ENCODE data around the gene ANAPC4.
A peak's percentile ranks its signal among the peaks of the same experiment; 100 is the strongest.
"Not testable (repeated sequence)": the region's sequence is repeated elsewhere in the genome, so short reads cannot be mapped to it uniquely, and the experiment has no call there.

ANAPC4 gene, protein sequence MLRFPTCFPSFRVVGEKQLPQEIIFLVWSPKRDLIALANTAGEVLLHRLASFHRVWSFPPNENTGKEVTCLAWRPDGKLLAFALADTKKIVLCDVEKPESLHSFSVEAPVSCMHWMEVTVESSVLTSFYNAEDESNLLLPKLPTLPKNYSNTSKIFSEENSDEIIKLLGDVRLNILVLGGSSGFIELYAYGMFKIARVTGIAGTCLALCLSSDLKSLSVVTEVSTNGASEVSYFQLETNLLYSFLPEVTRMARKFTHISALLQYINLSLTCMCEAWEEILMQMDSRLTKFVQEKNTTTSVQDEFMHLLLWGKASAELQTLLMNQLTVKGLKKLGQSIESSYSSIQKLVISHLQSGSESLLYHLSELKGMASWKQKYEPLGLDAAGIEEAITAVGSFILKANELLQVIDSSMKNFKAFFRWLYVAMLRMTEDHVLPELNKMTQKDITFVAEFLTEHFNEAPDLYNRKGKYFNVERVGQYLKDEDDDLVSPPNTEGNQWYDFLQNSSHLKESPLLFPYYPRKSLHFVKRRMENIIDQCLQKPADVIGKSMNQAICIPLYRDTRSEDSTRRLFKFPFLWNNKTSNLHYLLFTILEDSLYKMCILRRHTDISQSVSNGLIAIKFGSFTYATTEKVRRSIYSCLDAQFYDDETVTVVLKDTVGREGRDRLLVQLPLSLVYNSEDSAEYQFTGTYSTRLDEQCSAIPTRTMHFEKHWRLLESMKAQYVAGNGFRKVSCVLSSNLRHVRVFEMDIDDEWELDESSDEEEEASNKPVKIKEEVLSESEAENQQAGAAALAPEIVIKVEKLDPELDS

DNA sequence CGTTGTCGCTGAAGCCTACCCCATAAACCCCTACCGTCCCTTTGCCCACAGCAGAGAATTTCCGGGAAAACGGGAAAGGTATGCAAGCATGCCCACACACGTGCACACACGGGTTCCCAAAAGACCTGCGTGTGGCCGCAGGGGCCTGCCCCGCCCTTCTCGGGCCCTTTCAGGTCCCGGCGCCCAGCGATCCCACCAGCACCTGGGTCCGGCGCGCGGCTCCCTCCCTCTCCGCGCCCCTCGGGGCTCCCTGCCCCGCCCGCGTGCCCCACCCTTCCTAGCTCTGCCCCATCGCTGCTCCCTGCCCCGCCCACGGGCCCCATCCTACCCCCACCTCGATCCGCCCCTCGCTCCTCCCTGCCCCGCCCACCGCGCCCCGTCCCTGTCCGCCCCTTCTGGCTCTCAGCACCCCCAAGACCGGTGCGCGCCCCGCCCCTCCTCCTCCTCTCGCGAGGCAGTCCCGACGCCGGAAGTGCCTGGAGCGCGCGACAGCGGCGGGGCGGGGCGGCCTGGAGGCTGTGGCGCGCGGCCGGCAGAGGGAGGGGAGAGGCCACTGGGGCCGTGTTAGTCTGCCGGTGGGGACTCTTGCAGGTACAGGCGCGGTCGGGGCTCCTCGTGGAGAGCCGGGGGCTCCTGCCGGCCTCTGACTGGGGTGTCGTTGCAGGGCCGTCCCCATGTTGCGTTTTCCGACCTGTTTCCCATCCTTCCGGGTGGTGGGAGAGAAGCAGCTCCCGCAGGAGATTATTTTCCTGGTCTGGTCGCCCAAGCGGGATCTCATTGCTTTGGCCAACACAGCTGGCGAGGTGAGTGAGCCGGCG lies at the start of gene ANAPC4:
TSS of gene ANAPC4 (plus strand) at position 510 of the 818 bp plus-strand sequence. CDS start at position 675, 165 bp downstream.
- peak; percentile 95 for DNase-seq

DNA sequence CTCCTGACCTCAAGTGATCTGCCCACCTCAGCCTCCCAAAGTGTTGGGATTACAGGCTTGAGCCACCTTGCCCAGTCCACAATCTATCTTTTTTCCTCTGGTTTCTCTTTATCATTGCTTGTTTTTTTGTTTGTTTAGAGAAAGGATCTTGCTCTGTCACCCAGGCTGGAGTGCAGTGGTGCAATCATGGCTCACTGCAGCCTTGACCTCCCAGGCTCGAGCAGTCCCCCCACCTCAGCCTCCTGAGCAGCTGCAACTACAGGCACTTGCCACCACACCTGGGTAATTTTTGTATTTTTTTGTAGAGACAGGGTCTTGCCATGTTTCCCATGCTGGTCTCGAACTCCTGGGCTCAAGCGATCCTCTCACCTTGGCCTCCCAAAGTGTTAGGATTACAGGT lies 48.6 kb upstream of the ANAPC4 start:
- DNase-seq: not testable (repeated sequence)

DNA sequence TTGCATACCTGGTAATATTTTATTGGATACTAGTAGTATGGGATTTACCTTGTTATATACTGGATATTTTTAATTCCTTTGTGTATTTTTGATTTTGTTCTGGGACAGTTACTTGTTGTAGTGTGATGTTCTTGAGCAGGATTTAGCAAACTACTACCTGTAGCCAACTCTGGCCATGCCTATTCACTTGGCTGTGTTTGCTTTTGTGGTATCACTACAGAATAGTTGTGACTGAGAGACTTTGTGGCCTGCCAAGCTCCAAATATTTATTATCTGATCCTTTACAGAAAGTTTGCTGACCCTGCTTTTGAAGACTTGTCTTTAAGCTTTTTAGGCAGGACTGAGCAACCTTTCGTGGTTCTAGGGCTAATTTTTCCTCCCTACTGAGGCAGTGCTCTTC lies 46.7 kb upstream of the ANAPC4 start:
- no peak for DNase-seq

DNA sequence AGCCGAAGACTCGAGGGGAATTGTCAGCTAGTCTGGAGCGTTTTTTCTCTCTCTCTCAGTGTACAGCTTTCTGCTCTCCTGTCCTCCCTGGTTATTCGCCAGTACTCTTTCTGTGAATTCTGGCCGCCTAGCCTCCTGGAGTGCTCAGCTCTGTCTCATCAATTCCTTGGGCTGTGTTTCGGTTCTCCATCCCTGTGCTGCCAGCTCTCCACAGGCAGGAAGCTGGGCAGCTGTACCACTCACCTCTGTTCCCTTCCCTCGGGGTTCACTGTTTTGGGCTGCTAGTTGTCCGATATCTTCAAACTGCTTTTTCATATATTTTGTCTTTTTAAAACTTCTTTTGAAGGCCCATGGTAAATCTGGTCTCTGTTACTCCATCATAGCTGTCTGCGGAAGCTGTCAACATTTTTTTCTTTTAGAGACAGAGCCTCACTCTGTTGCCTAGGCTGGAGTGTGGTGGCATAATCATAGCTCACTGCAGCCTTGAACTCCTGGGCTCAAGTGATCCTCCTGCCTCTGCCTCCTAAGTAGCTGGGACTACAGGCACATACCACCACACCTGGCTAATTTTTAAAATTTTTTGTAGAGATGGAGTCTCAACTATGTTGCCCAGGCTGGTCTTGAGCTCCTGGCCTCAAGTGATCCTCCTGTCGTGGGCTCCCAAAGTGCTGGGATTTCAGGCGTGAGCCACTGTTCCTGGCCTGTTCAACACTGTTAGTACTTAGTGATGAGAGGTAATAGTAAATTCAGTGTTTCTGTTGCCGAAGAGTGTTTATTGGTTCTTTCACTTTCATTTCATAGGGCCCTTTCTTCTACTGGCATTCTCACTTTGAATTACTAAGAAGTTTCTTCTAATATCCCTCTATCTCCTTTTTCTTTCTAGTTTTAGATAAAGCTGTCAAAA lies 45.9 kb upstream of the ANAPC4 start:
- DNase-seq: no peak

DNA sequence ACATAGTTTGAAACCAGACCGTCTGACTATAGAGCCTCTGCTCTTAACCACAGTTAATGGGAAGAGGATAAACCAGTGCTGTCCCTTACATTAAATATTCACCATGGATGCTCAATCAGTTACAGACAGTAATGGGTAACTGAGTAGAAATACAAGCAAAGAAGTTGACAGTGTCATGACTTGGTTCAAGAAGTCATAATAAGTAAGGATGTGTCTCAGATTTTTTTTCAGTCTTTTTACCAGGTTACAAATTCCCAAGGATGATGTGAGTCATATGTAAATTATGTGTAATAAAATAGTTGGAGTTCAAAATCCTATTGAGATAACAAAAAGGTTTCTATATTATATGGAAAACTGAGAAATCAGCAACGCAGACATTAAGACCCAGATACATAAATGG lies 33.4 kb upstream of the ANAPC4 start:
- no peak for DNase-seq

DNA sequence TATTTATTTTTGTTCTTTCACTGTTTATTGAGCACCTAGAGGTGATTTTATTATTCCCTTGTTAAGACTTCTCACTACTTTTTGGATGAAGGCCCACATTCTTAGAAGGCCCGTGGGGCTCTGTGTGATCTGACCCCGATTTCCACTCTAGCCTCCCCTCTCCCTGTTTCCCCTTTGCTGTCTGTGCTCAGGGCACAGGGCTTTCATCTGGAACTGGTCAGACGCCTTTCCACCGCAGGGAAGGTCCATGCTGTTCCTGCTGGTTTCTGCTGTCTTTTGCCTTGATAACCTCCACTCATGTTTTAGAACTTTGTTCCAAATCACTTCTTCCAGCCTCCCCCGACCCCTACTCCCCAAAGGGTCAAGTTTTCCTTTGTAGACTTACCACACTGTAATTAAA lies 31.3 kb upstream of the ANAPC4 start:
- DNase-seq: no peak

DNA sequence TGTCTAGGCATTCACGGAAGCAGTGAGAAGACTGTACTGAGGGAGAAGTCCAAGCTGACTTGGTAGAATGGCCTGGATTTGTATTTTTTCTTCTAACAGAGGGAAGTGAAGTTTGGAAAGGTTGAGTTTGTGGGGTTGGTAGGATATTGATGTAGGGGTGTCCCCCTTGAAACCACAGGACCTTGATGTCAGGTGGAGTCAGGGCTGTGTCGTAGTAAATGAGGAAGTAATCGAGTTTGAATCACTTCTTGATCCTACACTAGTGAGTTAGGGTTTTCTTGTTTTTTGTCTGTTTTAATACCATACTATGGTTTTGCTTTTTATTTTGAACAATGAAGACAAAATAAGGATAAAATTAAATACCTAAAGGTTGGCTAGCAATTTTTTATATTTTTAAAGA lies 30.1 kb upstream of the ANAPC4 start:
- DNase-seq: no peak

DNA sequence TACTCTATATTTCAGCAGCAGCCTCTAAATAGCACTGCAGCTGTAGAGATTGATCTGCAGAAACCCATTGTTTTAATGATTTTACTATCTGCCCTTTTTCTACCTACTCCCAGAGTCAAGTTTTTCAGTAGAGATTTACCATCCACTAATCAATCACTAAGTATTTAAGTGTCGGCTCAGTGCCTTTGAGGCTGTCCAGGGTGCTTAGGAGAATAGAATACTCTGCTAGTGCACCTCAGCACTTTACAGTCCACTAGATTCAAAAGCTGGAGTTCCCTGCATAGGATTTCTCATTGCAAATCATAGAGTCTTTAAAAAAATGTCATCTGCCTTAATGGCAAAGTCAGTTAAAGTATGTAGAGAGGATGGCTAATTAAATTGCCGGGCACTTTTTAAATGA lies 29.6 kb upstream of the ANAPC4 start:
- DNase-seq: no peak

DNA sequence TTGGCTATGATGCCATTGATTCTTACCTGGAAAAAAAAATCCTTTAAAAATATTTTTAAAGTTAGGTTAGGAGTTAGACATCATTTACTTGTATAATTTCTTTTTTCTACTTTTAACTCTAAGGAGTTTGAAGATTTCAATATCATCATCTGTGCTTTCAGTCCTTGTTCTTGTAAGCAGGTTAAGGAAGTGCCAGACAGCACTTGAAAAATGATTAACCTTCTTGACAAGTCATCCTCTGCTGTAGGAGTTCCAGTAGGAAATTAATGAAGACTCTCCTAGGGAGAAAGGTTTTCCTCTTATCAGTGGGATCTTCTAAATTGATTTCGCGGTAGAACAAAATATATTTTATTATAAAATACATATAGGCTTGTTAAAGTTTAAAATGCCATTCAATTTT lies 29.1 kb upstream of the ANAPC4 start:
- DNase-seq: no peak

DNA sequence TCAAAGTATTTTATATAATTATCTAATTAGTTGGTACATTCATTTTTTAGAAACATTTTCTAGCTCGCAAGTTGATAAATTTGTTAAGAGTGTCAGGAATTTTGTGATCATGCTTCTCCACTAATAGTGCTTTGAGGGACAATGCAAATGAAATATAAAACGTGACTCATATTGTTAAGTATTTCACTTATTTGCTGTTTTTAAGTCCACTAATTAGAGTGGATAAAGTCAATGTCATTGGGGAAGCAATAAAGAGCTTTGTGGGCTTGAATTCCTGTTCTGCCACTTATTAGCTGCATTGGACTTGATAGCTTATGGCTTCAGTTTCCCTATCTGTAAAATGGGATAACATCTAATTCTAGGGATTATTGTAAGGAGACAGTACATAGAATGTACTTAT lies 26.5 kb upstream of the ANAPC4 start:
- no peak for DNase-seq

DNA sequence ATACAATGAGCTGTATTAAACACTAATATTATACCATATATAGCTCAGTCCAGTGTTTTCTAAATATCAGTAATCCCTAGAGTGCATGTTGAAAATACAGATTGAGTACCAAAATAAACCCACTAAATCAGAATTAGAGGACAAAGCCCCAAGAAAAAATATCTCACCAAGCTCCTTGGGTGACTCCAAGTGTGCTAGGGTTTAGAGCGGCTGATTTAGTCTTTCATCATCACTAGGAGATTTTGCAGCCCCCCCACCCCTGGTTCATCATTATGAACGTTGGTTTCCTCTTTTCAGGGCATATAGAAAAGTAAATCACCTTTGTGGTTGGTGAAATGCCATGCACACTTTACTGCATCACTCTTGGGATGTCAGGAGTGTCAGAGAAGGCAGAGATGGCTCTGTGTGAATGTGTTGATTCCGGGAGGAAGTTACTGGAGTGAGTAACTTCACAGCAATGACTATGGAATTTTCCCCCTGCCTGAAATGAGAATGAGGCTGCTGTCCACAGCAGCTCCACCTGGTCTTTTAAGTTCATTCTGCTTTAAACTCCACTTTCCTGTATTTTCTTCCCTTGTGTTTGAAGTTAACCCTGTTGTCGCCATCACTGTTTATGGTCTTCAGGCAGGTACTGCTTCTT lies 25.2 kb upstream of the ANAPC4 start:
- no peak for DNase-seq

DNA sequence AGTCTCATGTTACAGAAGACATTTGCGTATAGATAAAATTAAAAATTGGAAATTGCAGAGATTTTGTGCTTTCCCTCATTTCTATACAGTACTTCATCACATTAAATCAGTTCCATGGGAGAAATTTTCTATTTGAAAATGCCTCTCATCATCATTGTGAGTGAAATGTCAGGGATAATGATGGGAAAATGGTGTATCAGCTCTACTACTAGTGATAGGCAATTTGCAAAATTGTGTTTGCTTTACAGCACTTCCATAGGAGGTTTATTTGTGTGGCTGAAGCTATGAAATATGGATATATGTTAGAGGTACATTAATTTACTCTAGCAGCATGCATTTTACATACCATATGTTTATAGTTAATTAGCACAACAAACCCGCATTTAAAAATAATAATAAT lies 21.0 kb upstream of the ANAPC4 start:
- DNase-seq: no peak

DNA sequence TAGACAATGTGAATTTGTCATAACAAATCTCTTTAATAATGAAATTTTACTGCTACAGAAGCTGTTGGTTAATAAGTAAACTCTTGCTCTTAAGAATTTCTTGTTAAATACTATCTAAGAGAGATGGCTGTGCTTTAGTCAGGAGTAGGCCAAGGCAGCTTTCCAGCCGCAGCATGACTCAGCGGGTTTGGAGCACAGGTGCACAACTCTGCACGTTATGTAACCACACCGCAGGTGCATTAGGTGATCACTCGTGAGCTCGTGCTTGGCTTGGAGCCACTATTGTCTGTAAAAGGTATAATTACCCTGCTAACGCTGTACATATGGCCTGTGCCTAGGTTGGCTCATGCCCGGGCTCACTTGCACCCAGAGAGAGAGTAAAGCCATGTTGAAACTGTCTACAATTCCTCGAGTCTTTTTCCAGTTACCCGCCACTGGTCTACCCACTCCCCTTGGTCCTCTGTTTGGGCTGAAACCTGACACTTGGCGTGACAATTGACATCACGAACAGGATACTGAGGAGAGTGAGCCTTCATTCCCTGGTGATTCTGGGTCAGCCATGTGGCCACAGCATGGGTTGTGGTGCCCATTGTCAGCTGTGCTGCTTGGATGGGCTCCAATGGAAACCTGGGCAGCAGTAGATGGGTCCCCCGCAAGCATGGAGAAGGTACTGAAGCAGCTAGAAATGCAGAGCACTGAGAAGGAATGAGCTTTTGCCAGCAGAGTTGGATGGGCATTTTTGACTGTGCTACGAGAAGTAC lies 18.4 kb upstream of the ANAPC4 start:
- no peak for DNase-seq

DNA sequence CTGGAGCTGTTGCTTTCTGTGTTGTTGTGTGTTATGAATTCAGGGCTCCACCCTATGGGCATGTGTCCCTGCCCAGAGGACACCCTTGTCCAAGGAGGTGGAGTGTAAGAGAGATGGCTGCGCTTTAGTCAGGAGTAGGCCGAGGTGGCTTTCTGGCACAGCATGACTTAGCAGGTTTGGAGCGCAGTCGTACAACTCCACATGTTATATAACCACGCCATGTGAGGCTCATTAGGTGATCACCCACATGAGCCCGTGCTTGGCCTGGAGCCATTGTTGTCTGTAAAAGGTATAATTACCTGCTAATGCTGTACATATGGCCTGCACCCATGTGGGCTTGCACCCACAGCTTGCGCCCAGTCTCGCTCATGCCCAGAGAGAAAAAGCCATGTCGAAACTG lies 15.8 kb upstream of the ANAPC4 start:
- no peak for DNase-seq

DNA sequence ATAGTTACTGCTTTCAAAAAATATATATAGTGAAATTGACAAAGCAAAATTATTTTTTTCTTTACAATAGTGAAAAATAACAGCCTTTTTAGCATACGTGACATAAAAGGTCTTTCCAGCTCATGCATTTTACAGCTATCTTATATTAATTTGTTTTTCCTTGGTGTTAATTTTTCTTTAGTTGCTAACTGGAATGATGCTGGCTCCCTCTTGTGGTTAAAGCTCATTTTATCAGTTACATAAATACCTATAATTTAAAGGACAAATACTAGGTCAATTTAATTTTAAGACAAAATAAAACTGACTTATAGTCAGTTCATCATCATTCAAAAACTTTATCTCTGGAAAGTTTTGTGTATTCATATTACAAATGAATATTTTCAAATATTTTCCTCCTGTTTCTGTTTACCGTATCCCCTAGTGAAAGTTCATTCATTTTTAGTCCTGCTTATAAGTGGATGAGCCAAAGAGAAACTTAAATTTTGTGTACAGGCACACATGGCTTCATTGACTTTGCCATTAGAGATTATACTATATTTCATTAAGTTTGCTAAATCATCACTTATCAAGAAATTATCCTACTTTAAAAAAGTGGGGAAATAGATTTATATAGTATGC lies 9.9 kb upstream of the ANAPC4 start:
- DNase-seq: no peak

DNA sequence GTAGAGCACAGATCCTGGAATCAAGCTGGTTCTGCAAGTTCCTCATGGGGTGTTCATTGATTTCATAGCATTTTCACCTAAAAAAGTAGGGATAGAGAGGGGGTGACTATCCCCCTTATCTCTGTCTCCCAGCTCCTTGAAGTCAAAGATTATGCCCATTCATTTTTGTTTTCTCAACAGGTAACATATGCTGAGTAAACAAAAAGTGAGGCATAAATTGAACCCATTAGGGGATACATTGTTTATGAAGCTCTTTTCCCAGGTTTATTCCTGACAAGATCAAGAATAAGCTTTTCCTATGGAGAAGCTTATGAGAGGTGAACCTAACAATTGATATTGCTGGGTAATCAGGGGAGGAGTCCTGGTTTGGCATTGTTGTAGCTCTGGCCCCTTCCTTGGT lies 9.2 kb upstream of the ANAPC4 start:
- no peak for DNase-seq

DNA sequence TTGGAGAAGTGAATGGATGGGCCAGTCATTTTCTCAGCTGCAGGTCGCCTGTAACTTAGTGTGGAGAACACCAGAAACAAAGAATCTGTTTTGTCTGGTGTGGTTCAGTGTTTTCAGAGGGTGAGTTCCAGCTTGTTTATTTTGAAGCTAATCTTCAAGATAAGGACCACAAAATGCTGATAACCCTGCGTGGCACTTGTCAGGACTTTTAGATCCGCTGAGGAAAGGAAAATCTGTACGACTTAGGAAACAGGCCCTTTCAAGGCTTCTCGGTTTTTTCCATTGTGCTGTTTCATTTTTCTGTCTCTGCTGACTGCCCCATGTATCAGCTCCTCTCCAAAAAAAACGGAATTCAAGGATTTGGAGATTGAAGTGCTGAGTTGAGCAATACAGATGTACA lies 8.7 kb upstream of the ANAPC4 start:
- no peak for DNase-seq

DNA sequence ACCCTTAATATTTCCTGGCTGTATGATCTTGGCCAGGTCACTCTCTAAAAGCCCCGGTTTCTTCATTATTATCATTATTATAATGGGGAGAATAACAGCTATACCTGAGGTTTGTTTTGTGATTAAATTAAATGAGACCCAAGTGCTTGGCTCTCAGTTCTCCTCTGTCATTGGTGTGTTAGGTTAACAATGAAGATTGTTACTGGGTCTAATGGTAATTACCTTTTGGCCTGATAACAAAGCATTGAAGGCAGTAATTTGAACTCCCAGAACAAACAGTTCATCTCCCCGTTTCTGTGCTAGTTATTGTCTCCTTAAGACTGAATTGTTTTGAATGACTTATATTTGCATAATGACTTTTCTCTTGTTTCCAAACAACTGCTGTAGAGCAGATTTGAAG lies 6.8 kb upstream of the ANAPC4 start:
- no peak for DNase-seq

DNA sequence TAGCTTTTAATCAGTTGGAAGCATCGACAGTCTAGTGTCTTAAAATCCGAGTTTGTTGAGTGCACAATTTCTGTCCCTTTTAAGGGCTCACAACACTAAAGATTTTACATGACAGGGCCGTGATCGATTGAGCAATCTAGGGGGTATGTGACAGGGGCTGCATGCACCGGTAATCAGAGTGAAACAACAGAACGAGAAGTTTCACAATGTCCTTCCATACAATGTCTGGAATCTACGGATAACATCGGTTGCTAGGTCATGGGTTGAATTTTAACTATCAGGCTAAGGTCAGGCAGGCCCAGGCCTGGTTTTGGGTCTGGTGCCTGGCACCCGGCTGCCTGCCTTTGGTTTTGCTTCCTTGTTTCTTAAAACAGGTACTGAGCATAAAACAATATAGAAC lies 4.5 kb upstream of the ANAPC4 start:
- DNase-seq: not testable (repeated sequence)

All from femur (tissue), 1 donor.